HG03571 (cell line): ENCODE results near the gene MT1M.
"Not testable (repeated sequence)": the region's sequence is repeated elsewhere in the genome, so short reads cannot be mapped to it uniquely, and the experiment has no call there.

Source experiments
- ATAC-seq: cut with Tn5 transposase; IDR thresholded peaks from one replicate; pipeline ENCODE4 v1.9.1; 2021; ENCODE audit not compliant: unreplicated experiment

The MT1M gene

DNA sequence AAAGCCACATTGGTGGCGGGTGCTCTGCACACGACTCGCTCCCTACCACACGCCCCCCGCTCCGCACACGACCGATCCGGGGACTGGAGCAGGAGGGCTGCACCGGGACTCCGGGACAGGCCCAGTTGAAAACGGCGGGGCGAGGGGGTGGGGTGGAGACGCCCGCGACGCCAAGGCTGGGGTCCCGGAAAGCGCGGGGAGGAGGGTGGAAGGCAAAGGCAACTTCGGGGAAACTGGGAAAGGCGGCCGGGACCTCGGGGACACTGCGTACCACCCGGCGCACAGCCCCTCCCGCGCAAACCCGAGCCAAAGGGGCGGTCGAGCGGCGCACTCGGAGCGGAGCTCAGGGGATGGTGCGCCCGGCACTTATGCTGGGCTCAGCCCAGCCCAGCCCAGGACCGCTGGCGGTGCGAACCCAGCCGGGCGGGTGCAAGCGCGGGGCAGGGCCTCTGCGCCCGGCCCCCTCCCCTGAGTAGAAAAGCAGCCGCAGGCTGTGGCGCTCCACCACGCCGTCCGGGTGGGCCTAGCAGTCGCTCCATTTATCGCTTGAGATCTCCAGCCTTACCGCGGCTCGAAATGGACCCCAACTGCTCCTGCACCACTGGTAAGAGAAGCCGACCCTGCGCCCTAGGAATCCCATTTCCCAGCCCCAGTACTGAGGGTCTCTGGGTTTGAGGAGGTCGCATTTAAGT is at the start of gene MT1M:
MT1M (plus strand) TSS at position 504 of the 692 bp plus-strand sequence; CDS start at position 577, 73 bp downstream.
- no peak for ATAC-seq

DNA sequence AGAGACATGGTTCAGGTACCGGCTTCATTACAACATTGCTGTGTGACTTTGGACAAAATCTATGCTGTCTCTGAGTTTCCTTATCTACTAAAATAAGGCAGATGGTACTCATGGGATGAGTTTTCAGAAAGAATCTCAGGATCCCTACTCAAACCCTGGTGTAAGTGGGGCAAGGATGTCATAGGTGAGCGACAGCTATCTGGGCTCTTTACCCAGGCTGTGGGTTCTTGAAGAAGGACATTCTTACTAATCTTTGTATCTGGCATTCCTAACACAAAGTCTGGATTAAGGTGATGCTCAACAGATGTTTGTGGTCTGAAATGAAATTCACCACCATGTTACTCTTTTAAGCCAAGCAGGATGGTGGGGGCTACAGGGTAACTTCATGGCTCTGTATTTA is 49.5 kb upstream of the MT1M start:
- ATAC-seq = not testable (repeated sequence)

DNA sequence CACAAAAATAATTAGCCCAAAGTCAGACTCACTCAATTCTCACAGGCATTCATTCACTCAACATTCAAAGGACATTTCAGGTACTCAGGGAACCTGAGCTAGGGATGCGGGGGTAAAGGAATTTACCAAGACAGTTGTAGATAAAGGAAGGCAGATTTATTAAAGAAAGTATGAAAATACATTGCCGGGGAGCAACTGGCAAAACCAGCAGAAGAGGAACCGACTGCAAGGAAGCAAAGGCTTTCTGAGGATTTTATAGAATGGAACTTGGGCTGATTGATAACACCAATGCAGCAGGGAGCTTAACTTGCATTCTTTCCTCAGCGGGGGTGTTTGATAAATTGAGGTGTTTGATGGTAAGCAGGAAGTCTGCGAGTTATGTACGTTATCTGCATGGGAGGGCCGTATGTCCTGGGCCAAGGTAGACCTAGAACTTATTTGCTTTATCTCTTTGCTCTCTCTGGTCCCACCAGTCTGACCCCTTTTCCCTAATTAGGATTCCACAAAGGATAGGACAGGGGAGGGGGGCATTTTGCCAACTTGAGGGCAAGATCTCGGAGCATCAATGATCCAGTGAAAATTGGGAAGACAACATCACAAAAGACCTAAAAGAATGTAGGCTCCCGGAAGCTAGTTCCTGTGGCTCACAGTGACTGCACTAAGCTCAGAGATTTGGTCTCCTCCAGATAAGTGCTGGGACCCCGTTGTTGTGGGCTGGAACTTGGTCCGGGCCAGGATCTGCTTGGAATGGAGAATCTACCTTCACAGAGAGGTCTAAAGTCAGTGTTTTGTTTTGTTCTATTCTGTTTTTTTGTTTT is 48.9 kb upstream of the MT1M start:
- ATAC-seq = no peak

DNA sequence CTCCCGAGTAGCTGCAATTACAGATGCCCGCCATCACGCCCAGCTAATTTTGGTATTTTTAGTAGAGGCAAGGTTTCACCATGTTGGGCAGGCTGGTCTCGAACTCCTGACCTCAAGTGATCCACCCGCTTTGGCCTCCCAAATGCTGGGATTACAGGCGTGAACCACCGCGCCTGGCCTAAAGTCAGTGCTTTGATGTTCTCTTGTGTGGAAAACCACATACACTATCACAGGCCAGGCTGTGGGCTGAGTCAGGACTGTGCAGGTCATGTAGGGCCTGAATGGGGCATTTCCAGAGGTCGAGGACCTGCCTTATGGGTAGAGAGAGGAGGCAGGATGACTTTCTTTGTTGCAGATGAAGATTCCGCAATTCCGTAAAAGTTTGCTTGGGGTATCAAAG is 48.2 kb upstream of the MT1M start:
- no peak for ATAC-seq

DNA sequence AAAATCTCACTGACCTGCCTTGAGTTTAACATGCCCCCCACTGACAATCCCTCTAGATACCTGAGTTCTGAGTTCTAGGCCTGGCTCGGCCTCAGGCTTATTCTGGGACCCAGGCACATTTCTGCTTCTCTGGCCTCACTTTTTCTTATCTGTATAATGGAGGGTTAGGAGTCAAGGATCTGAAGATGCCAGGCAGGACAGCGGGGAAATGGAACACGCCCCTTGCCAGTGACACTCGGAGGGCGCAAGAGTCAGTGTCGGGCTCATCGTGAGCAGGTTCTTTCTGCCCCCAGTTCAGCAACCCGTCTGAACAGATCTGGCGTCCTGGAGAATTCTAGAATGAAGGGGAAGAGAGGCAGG is 43.7 kb upstream of the MT1M start:
- ATAC-seq = no peak

DNA sequence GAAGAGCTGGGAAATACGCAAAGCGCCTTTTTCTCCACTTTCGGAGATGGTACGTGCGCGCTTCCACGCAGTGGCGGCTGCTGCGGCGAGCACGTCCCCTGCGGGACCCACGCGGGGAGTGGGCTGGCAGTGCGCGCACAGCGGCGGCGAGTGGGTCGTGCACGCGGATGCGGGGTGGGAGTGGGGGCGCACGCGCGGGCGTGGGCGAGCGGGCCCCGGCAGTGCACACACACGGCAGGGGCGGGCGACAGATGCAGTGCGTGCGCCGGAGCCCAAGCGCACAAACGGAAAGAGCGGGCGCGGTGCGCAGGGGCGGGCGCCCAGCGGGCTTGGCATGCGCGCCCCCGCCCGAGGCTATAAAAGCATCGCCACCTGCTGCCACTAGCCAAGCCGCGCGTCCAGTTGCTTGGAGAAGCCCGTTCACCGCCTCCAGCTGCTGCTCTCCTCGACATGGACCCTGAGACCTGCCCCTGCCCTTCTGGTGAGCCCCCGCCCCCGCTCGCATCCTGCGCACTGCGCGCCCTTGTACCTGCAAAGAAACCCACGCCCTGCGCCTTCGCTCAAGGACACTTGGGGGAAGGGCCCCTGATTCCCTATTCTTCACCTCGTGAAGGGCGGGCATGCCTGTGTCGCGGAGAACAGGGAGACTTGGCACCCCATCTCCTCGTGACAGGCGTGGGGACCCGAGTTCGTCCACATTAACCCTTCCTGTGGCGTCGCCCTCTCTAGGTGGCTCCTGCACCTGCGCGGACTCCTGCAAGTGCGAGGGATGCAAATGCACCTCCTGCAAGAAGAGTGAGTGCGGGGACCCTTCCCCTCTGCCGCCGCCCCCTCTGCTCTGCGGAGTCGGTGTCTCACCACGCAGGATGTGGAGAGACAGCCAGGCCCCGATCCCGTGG is 43.1 kb upstream of the MT1M start, which contains the start of gene MT3:
MT3 (plus strand) TSS at position 388 of the 899 bp plus-strand sequence; CDS start at position 451, 63 bp downstream.
- ATAC-seq = no peak

DNA sequence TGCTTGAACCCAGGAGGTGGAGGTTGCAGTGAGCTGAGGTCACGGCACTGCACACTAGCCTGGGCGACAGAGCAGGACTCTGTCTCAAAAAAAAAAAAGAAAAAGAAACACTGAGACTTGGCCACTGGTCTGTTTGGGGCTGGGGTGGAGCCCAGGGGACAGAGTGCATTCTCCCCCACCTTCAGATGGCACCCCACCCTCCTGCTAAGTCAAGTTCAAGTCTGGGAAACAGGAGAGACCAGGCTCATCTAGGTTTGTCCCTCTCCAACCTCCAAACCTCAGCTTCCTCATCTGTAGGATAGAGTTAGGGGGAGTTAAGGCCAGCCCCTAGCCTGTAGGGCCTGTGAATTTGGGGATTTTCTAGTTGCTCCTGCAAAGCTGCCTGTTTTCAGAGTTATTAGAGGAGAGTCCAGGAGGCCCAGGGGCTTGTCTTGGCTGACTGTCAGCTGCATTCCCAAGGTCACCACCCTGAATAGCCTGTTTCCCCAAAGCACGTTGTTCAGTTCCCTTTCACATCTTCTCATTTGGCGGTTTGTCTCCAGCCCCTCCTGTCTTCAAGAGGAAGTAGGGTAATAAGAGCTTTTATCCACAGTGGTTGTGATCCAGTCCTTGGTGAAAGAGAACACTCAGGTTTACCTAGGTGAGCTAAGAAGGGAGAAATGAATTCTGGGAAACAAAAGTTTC is 40.9 kb upstream of the MT1M start:
- ATAC-seq = no peak

DNA sequence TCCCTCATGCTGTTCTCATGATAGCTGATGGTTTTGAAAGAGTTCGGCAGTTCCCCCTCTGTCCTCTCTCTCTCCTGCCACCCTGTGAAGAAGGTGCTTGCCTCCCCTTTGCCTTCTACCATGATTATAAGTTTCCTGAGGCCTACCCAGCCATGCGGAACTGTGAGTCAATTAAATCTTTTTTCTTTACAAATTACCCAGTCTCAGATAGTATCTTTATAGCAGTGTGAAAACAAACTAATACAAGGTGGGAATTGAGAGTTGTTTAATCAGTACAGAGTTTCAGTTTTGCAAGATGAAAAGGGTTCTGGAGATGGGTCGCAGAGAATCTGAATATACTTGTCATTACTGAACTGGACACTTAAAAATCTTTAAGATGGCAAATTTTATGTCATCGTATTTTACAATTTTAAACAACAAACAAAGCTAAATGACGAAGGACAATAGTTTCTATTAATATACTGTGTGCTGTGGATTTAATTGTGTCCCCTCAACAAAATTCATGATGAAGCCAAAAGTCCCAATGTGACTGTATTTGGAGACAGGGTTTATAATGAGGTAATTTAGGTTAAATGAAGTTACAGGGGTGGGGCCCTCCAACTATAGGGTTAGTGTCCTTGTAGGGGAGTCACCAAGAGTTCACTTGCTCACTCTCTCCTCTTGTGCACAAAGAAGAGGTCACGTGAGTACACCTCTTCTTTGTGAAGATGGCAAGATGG is 38.7 kb upstream of the MT1M start:
- ATAC-seq = no peak

DNA sequence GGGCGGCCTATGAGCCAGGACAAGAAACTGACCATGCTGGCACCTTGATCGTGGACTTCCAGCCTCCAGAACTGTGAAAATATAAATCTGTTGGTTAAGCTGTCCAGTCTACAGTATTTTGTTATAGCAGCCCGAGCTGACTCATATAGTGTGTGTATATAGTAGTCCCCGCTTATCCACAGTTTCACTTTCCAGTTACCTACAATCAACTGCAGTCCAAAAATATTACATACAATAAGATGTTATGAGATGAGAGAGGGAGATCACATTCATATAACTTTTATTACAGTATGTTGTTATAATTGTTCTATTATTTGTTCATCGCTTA is 38.2 kb upstream of the MT1M start:
- no peak for ATAC-seq

DNA sequence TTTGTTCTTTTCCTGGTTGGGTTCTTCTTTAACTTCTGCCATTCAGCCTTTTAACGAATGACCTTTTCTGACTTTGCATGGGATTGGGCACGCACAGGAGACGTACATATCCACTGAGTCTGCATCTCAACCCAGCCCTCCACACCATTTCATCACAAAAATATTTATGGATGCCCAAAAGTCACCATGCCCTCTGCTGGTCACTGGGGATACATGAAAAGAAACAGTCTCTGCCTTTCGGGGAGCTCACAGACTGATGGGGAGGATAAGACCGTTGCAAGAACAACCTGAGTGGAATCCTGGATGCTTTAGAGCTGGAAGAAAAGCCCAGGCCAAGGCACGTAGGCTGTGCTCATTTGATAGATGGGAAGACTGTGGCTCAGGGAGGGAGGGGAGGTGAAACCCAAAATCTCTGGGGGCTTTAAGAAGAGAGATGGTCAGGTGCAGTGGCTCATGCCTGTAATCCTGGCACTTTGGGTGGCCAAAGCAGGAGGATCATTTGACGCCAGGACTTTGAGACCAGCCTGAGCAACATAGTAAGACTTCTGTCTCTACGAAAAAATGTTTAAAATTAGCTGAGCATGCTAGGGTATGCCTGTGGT is 32.0 kb upstream of the MT1M start:
- ATAC-seq = no peak

DNA sequence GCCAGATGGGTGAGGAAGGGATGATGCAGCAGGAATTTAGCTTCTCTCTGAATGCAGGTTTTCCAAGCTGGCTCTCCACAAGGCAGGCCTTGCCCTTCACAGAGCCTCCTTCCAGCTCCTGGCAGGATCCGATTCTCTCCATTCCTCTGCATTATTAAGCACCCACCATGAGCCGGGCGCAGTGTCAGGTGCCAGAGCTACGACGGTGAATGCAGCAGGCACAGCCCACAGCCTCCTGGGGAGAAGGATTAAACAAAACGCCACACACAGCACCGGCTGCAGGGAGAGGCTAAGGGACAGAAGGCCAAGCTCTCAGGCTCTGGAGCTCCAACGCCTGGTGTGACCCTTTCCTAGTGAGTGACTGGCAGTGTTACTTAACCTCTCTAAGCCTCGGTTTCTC is 31.1 kb upstream of the MT1M start:
- no peak for ATAC-seq

DNA sequence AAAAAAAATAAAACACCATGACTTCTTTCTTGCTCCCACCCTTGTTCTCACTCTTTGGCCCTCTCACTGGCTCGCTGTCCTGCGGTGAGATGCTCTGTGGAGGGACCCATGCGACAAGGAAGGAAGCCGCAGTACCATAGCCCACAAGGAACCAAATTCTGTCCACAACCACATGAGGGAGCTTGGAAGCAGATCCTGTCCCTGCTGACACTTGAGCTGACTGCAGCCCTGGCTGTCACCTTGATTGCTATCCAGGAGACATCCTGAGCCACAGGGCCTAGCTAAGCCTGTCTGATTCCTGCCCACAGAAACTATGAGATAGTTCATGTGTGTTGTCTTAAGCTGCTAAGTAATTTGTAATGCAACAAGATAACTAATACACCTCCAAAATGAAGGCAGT is 28.9 kb upstream of the MT1M start:
- ATAC-seq = no peak

DNA sequence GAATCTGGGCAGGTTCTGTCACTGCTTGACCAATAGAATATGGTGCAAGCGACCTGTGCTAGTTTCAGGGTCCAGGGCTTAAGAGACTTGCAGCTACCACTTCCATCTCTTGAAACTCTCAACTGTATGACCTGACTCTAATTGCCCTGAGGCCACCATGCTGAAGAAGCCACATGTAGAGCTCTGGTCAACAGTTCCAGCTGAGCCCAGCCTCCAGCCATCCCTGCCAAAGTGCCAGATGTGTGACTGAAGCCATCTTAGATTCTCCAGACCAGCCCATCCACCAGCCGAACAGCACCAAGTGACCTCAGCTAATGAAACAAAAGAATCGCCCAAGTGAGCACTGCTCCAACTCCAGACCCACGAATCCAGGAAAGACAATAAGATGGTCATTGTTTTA is 27.5 kb upstream of the MT1M start:
- no peak for ATAC-seq

DNA sequence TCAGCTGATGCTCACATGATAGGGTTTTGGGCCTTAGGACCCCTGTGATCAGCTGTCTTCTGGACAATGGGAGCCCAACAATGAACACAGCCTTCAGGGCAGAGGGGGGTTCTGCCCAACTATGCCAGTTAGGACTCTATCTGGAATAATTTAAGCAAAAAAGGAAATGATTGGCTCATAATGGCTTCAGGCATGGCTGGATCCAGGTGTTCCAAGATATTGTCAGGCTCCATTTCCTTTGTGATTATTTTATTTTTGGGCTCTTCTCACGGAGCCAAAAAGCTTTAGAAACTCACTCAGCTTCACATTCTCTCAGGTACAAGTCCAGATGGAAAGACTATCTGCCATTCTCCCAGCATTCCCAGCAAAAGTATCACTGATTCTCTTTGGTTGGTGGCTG is 27.0 kb upstream of the MT1M start:
- no peak for ATAC-seq

DNA sequence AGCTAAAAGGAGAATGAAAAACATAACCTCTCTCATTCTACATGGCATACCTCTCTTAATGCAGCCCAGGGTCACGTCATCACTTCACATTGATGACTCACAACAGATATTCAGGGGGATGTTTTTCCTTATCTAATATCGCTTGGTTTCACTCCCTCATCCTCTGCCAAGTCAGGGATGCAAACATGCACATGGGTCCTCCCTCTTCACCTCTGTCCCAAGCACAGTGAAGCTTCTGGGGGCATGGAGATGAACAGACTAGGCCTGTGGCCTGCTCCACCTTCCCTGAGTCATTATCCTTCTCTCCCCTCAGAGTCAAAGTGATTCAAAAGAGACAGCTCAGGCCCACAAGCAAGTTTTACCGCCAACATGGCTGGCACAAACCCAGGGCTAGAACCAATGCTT is 26.4 kb upstream of the MT1M start:
- no peak for ATAC-seq

DNA sequence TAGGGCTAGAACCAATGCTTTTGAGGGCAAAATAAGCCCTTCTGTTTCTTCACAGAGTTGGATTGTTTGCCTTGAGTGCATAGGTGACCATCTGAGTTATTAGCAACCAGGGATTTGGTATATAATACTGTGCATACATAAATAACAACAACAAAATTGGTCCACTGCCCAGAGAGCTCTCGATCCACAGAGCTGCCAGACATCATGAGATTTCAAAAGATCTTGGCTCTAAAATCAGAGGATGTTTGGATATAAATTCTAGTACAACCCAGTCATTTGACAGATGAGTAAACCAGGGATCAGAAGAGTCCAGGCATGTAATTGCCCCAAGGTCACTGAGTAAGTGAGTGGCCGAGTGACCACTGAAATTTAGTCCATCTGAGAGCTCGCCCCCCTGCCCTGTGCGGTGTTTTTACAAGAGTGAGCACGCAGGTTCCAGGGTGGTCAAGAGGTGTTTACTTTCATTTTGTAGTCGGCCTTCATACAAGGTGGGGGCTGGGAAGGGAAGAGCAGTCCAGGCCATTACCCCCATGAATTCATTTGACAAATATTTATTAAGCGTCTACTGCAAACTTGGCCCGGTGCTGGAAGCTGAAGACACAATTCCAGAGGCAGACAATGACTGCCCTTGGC is 25.9 kb upstream of the MT1M start:
- no peak for ATAC-seq

DNA sequence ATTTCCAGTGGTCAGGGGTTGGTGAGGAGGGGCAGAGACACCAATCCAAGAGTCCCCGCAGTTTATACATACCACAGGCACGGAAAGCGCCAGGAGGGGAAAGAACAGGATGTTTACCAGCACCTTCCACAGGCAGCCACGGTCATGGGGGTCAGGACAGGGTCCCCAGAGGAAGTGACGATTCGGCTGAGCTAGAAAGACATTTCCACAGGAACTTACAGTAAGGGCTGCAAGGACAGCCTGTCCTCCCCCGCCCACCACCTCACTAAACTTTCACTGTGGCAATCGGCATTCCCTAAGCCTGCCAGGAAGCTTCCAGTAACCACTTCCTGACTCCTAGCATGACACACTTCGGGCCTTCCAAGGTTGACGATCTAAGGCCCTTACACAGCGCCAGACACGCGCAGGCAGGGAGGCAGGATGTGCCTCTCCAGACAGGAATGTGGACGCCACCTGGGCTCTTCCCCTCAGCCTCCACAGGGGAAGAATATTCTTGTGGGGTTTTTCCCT is 25.3 kb upstream of the MT1M start:
- ATAC-seq = no peak

DNA sequence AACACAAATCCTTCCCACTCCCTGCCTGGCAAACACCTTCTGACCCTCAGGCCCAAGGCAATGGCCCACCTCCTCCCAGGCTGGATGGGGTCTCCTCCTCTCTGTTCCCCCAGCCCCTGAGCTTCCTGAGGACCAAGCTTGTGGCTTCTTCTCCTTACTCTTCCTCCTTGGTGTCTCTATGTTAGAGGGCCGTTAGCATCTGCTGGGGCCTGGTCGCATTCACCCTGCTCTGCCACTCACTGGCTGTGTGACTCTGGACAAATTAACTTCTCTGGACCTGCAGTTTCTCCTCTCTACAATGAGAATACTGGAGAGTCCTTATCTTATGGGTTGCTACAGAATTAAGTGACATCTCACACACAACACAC is 24.8 kb upstream of the MT1M start:
- no peak for ATAC-seq
